ENCODE measurements around the gene MINDY4.

MINDY4 gene

DNA sequence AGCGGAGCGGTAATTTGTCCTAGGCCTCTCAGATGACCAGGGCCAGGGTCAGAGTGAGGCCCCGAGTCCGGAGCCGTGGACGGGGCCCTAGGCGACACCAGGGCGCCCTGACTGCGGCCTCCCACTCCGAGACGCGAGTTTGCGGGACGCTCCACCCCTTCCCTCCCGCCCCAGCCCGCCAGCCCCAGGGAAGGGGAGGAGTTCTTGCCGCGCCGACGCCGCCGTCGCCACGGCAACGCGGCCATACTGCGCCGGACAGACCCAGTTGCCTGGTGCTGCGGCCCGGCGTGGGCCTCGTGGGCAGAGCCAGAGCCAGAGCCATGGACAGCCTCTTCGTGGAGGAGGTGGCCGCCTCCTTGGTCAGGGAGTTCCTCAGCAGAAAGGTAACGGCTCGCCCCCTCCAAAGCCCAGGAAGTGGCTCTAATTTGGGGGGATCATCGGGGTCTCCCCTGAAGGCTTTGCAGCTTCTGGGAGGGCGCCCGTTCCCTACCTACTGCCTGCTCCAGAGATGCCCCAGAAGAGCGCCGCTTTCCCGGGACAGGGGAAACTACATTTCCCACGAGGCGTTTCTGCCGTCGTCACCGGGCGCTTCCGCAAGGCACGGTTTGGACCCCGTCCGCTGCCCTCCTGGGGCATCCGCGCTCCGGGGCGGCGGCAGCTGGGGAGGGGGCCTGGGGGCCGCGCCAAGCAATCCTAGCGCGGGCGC is at the start of gene MINDY4:
MINDY4 (plus strand) TSS at position 244 of the 706 bp plus-strand sequence; CDS start at position 321, 77 bp downstream.
- Mint-ChIP-seq H3K9me3 (no peaks in the 10 kb centered on the region), H3K4me1 (peaks cover 6% of the 10 kb centered on the region), H3K36me3 (no peaks in the 10 kb centered on the region), H3K4me3 (peak within 1 kb of the TSS; percentile 66), H3K27ac (peak within 1 kb of the TSS; percentile 27)
- ATAC-seq, result peak; percentile 91
- peak; percentile 54 to 76 for DNase-seq (ENCODE audit: low spot score in 2 of 2)

DNA sequence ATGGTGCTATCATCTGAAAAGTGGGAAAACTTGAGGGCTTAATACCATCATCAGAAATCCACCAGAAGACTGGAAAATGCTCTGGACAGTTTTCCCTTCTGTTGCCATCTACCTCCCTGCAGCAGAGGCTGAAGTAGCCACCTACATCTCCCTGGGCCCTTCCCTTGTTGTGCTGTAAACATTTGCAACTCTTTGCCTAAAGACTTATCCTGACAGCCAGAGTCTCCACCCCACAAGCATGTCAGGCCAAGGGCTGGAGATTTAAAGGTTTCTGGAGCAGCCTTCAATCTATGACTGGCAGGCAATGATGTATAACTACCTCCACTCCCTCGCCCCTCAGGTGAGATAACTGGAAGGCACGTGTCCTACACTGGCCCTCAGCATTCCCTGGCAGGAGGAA is 49.0 kb upstream of the MINDY4 start:
- Mint-ChIP-seq H3K36me3 (no peaks in the 10 kb centered on the region), H3K27ac (no peak overlapping the region), H3K9me3 (peaks cover 10% of the 10 kb centered on the region), H3K4me3 (no peak overlapping the region), H3K4me1 (peaks cover 18% of the 10 kb centered on the region)
- no peak for DNase-seq (ENCODE audit: low spot score in 2 of 2)
- no peak for ATAC-seq

DNA sequence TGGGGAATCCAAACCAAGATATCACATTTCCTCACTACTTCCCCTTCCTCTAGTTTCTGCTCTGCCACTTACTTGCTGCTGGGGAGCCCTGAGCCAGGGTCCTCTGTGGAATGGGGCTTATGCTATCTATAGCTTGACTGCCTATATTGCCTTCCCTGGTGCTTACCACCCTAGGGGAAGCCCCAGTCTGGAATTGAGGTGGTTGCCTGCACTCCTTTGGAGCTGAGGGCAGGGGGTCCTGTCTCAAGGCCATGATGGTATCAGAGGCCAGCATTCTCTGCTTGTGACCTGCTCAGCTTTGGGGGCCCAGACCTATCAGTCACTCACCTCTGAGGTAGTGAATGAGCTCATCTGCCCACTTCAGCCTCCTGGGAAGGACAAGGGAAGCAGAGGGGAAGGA is 48.5 kb upstream of the MINDY4 start:
- H3K4me3 Mint-ChIP-seq, result no peak overlapping the region
- no peaks in the 10 kb centered on the region for H3K36me3 Mint-ChIP-seq
- H3K9me3 Mint-ChIP-seq, result peaks cover 8% of the 10 kb centered on the region
- ATAC-seq, result no peak
- DNase-seq (ENCODE audit: low spot score in 2 of 2), result no peak
- H3K4me1 Mint-ChIP-seq, result peaks cover 23% of the 10 kb centered on the region
- no peak overlapping the region for H3K27ac Mint-ChIP-seq

DNA sequence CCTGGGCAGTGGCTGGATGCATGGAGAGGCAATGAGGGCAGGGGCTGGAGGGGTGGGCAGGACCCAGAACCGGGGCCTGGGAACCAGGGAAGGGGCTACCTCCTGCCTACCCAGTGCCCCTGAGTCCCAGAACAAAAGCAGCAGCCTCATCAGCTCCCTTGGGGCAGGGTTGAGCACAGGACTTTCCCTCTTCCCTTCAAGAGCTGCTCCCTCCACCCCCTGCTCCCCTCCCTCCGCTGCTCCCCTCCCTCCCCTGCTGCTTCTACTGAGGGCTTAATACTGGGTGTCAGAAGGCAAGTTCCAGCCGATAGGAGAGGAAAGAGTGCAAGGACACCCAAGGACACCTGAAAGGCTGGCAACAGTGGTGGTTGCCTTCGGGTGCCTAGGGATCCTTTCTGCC is 47.4 kb upstream of the MINDY4 start:
- no peak overlapping the region for H3K4me3 Mint-ChIP-seq
- no peaks in the 10 kb centered on the region for H3K36me3 Mint-ChIP-seq
- no peak for DNase-seq (ENCODE audit: low spot score in 2 of 2)
- no peak overlapping the region for H3K27ac Mint-ChIP-seq
- H3K9me3 Mint-ChIP-seq, result peaks cover 8% of the 10 kb centered on the region
- ATAC-seq, result no peak
- peaks cover 33% of the 10 kb centered on the region for H3K4me1 Mint-ChIP-seq

DNA sequence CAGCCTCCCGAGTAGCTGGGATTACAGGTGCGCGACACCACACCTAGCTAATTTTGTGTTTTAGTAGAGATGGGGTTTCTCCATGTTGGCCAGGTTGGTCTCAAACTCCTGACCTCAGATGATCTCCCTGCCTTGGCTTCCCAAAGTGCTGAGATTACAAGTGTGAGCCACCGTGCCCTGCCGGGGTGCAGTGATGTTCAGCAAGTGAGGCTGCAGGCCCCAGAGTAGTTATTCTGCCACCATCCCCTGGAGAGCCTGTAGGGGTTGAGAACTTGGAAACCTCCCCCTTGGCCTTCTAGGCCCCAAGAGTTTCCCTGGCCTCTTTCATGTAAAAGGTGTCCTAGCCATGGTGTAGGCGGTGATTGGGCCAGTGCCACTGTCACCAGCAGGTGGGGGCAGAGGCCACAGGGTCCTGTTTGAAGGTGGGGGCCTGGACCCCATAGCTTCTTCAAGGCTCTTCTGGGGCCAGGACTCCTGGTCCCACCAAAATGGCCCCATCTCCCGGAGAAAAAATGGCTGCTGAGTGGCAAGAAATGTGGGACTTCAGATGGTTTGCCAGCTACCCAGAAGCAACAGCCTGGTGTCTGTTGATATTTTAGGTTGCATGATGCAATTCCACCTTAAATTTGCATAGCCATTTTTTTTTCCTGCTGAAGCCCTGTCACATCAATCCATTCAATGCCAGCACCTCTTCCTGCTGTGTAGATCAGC is 44.8 kb upstream of the MINDY4 start:
- peak overlapping the region; percentile 86 for H3K27ac Mint-ChIP-seq
- H3K4me3 Mint-ChIP-seq, result peak overlapping the region; percentile 55
- peaks cover 39% of the 10 kb centered on the region for H3K4me1 Mint-ChIP-seq
- ATAC-seq (no peak), DNase-seq (ENCODE audit: low spot score in 2 of 2) (peak in 1 of 2 donors; percentile 55)
- no peaks in the 10 kb centered on the region for H3K9me3 Mint-ChIP-seq
- H3K36me3 Mint-ChIP-seq, result no peaks in the 10 kb centered on the region

DNA sequence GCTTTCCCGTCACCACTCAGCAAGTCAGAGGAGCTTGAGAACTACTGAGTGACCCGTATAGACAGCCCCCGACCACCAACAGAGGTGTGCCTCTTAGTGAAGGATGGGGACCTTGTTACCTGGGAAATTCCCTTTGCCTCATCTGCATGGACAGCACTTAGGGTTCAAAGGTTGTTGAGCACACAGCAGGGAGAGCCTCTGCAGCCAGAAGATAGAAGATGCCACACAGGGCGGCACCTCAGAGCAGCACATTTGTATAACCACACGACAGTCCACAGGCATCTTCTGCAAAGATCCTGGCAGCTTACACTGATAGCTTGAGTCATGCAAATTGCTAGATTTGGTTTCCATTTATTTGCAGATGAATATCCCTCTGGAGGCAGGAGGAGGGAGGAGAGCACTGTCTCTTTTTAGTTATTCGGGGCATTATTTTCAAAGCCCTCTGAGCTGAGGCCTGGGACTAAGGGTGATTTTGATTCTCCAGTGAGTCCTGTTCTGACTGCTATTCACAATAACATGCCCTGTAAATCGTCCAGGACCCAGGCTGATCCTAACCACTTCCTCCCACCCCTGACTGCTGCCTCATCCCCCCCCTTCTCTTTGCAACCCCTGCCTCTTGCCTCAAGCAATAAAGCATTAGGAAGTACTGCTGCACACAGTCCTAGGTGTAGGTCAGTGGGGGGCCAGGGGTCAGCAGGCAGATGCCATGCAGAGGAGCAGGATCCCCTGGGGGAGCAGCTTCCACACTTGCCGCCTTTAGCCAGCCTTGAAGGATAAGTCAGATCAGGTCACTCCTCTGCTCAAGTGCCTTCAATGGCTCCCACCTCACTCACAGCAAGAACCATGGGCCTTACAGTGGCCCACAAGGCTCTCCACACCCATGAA is 43.9 kb upstream of the MINDY4 start:
- H3K9me3 Mint-ChIP-seq, result no peaks in the 10 kb centered on the region
- H3K4me1 Mint-ChIP-seq, result peaks cover 43% of the 10 kb centered on the region
- peak overlapping the region; percentile 86 for H3K27ac Mint-ChIP-seq
- ATAC-seq (peak; percentile 88), DNase-seq (ENCODE audit: low spot score in 2 of 2) (peak in 1 of 2 donors; percentile 62)
- H3K4me3 Mint-ChIP-seq, result peak overlapping the region; percentile 55
- H3K36me3 Mint-ChIP-seq, result no peaks in the 10 kb centered on the region

DNA sequence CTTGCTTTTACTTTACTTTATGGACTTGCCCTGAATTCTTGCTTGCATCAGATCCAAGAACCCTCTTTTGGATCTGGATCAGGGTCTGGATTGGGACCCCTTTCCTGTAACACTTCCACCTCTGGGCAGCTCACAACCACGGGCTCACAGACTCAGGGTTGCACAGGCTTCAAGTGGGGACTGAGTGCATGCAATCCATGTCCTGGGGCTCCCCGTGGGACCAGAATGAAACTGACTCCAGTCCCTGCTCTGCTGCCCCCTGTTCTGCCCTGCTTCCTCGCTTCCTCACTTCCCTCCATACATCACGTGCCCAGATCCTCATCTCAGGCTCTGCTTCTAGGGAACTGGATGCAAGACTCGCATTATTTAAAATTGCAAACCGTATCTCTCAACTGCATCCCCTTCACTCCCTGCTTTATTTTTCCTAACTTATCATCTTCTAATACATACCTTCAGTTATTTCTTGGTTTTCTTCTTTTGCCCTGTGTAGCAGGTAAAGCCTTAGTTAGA is 42.6 kb upstream of the MINDY4 start:
- Mint-ChIP-seq H3K4me1 (peaks cover 47% of the 10 kb centered on the region), H3K4me3 (no peak overlapping the region), H3K9me3 (no peaks in the 10 kb centered on the region), H3K36me3 (no peaks in the 10 kb centered on the region), H3K27ac (peak overlapping the region; percentile 86)
- DNase-seq (ENCODE audit: low spot score in 2 of 2), result no peak
- no peak for ATAC-seq

DNA sequence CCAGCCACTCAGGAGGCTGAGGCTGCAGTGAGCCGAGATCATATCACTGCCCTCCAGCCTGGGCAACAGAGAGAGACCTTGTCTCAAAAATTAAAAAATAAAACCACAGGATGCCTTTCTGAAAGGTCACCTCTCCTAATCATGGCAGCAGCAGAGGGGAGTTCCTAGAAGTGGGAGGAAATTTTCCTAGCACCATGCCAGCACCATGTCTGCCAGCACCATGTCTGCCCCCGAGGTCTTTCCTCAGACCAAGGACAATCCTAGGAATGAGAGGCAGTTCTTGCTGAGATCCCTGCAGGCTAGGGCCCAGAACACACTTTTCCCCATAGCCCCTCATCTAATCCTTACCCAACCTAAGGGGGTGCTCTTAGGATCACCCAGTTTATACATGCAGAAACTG is 41.6 kb upstream of the MINDY4 start:
- Mint-ChIP-seq H3K4me3 (no peak overlapping the region), H3K9me3 (no peaks in the 10 kb centered on the region), H3K27ac (peak overlapping the region; percentile 86), H3K36me3 (no peaks in the 10 kb centered on the region), H3K4me1 (peaks cover 47% of the 10 kb centered on the region)
- DNase-seq (ENCODE audit: low spot score in 2 of 2) (no peak), ATAC-seq (no peak)

DNA sequence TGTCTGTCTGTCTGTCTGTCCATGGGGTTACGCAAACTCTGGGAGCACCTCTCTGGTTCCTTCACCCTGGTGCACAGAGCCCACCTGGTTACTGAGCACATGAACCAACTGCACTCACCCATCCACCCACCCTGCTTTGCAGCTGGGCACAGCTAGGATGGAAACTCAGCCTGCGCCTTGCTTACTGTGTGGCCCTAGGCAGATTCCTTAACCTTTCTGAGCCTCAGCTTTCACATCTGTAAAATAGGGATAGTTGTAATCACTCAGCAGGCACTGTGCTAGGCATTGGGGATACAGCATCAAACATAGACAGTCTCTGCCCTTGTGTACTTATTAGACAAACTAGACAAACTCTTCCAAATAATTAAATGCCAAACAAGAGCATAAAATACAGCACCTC is 41.1 kb upstream of the MINDY4 start:
- Mint-ChIP-seq H3K9me3 (no peaks in the 10 kb centered on the region), H3K36me3 (no peaks in the 10 kb centered on the region), H3K4me1 (peaks cover 47% of the 10 kb centered on the region), H3K4me3 (no peak overlapping the region), H3K27ac (no peak overlapping the region)
- ATAC-seq, result no peak
- DNase-seq (ENCODE audit: low spot score in 2 of 2), result no peak

DNA sequence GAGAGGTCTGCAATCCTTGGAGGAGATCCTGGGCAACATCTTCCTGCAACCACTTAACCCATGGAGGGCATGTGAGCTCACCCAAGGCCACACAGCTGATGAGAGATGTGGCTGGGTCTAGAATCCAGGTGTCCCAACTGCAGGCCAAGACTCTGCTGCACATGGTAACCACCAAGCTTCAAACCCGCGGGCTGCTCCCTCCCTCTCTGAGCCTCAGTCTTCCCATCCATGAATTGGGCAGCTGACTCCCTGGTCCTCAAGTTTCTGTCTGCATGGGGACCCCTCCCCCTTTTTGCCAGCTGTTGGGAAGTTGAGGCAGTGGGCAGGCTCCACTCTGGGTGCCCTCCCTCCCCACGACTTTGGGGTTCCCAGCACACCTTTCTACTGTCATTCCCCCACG is 40.2 kb upstream of the MINDY4 start:
- Mint-ChIP-seq H3K9me3 (no peaks in the 10 kb centered on the region), H3K36me3 (no peaks in the 10 kb centered on the region), H3K27ac (no peak overlapping the region), H3K4me1 (peaks cover 41% of the 10 kb centered on the region), H3K4me3 (no peak overlapping the region)
- ATAC-seq (no peak), DNase-seq (ENCODE audit: low spot score in 2 of 2) (no peak)

DNA sequence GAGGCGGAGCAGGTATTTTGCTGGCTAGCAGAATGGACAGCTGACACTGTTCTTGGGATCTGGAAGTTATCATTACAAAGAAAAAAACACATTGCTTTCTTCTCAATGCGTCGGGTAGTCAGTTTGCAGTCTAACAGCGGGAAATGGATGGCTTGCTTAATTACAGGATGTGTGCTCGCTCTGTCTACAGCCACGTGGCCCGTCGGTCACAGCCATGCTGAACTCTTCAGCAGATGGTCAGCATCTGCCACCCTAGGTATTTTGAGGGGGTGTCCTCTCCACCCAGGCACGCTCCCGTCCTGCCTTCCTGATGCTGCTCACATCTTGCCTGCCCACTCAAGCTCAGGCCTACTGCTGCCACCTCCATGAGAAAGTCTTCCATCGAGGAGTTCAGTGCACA is 39.6 kb upstream of the MINDY4 start:
- no peaks in the 10 kb centered on the region for H3K9me3 Mint-ChIP-seq
- H3K36me3 Mint-ChIP-seq, result no peaks in the 10 kb centered on the region
- ATAC-seq (no peak), DNase-seq (ENCODE audit: low spot score in 2 of 2) (no peak)
- H3K27ac Mint-ChIP-seq, result peak overlapping the region; percentile 68
- peaks cover 35% of the 10 kb centered on the region for H3K4me1 Mint-ChIP-seq
- H3K4me3 Mint-ChIP-seq, result no peak overlapping the region

DNA sequence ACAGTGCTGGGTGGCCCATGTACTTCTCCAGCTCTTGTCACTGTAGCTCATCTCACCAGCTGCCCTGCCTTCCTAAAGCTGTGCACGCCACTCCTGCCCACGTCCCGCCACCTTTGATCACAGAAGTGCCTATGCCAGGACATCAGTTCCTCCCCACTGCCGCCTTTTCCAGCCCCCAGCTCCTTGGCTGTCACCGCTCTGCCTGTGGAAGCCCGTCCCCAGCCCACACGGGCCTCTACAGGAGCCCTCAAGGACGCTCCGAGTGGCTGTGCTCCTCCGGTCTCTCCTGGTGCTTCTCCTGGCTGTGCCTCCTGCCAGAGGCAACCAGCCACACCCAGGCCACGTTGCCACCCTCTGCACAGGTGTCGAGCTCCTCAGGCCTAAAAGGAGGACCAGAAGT is 38.6 kb upstream of the MINDY4 start:
- no peaks in the 10 kb centered on the region for H3K36me3 Mint-ChIP-seq
- peaks cover 32% of the 10 kb centered on the region for H3K4me1 Mint-ChIP-seq
- DNase-seq (ENCODE audit: low spot score in 2 of 2), result no peak
- no peak overlapping the region for H3K27ac Mint-ChIP-seq
- no peak overlapping the region for H3K4me3 Mint-ChIP-seq
- no peaks in the 10 kb centered on the region for H3K9me3 Mint-ChIP-seq
- no peak for ATAC-seq

DNA sequence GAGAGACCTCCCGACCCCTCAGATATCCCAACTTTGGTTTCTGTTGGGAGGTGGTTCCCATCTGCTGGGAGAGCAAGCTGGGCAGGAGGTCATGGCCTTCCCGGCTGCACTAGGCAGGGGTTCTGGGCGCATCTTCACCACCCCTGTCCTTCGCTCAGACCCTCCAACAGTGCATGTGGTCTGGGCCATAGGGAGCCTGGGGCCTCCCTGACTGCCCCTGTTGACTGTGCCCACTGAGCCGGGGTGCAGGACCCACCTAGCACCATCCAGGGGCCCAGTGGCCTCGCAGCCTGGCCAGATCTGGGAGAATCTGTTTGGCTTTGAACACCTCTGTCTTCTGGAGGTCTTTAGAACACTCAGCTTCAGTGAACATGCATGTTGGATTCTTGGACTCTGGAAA is 38.0 kb upstream of the MINDY4 start:
- no peak overlapping the region for H3K27ac Mint-ChIP-seq
- ATAC-seq (no peak), DNase-seq (ENCODE audit: low spot score in 2 of 2) (no peak)
- H3K4me3 Mint-ChIP-seq, result no peak overlapping the region
- H3K4me1 Mint-ChIP-seq, result peaks cover 32% of the 10 kb centered on the region
- no peaks in the 10 kb centered on the region for H3K9me3 Mint-ChIP-seq
- H3K36me3 Mint-ChIP-seq, result no peaks in the 10 kb centered on the region

DNA sequence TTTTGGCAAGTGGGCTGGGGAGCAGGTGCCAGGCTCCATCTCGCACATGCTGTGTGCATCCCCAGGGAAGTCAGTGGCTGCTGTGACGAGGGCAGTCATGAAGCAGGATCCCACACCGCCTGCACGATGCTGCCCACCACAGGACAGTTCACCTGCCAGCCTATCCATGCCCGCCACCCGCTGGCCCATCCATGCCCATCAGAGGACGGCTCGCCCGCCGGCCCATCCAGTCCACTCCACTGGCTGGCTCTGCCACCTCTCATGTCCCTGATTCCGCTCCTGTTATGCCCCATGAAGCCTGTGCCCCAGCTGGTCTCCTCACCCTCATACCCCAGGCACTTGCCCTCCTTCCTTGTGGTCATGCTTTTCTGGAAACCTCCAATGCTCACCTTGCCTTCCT is 37.5 kb upstream of the MINDY4 start:
- ATAC-seq (no peak), DNase-seq (ENCODE audit: low spot score in 2 of 2) (no peak)
- H3K4me1 Mint-ChIP-seq, result peaks cover 32% of the 10 kb centered on the region
- H3K9me3 Mint-ChIP-seq, result no peaks in the 10 kb centered on the region
- no peak overlapping the region for H3K27ac Mint-ChIP-seq
- H3K4me3 Mint-ChIP-seq, result no peak overlapping the region
- no peaks in the 10 kb centered on the region for H3K36me3 Mint-ChIP-seq

DNA sequence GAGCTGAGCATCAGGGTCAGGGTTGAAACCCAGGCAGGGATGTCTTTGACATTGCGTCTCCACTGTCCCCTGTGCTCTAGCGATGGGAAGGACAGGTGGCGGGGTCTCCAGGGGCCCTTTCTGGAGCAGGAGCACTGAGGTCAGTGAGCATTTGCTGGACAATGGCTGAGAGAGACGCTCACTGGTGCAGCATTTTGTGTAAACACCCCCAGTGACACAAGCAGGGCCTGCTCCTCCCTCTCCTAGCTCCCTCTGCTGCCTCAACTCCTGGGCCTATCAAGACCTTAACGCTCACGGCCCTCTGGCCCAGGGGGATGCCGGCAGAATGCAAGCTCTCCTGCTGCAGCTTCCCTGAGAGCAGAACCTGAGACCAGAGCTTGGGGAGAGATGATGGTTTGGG is 36.7 kb upstream of the MINDY4 start:
- Mint-ChIP-seq H3K9me3 (no peaks in the 10 kb centered on the region), H3K4me3 (no peak overlapping the region), H3K4me1 (peaks cover 32% of the 10 kb centered on the region), H3K36me3 (no peaks in the 10 kb centered on the region), H3K27ac (no peak overlapping the region)
- DNase-seq (ENCODE audit: low spot score in 2 of 2) (no peak), ATAC-seq (no peak)
